K562 treated with DMSO at 1 percent for 12 hours (cell line): ENCODE results near the gene MAGEH1. TPM values are rescaled to one million over a fixed set of nuclear protein-coding genes. Genes with fewer than 3 reads are reported as not detected.

Experiments
- total RNA-seq: library from RNA; unstranded; fragments of 300-600 nt; gene quantifications from 2 replicates; pipeline ENCODE4 v1.2.3, GENCODE V29; 2022; ENCODE audit not compliant: insufficient read depth

Gene MAGEH1, protein sequence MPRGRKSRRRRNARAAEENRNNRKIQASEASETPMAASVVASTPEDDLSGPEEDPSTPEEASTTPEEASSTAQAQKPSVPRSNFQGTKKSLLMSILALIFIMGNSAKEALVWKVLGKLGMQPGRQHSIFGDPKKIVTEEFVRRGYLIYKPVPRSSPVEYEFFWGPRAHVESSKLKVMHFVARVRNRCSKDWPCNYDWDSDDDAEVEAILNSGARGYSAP
- total RNA-seq, result 14.4 and 16.6 TPM in 2 replicates

DNA sequence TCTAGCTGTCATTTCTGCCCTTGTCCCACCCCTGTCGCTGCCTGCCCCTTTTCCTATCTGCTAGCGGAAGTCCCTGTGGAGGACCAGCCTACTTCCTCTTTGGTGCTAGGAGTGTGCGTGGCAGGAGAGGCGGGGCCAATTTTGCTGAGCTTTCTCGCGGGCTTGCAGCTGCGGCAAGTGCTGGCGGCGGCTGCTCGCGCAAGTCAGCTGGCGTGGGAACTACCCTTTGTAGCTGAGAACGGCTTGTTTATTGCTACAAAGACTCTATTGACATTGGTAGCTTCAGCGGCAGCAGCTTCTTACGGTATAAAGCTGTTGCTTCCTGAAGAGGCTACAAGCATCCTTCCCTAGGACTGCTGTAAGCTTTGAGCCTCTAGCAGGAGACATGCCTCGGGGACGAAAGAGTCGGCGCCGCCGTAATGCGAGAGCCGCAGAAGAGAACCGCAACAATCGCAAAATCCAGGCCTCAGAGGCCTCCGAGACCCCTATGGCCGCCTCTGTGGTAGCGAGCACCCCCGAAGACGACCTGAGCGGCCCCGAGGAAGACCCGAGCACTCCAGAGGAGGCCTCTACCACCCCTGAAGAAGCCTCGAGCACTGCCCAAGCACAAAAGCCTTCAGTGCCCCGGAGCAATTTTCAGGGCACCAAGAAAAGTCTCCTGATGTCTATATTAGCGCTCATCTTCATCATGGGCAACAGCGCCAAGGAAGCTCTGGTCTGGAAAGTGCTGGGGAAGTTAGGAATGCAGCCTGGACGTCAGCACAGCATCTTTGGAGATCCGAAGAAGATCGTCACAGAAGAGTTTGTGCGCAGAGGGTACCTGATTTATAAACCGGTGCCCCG lies at the start of gene MAGEH1:
Gene MAGEH1, plus strand, starts transcription at position 138 of the 843 bp plus-strand sequence. Its CDS starts 248 bp downstream, at position 386.

DNA sequence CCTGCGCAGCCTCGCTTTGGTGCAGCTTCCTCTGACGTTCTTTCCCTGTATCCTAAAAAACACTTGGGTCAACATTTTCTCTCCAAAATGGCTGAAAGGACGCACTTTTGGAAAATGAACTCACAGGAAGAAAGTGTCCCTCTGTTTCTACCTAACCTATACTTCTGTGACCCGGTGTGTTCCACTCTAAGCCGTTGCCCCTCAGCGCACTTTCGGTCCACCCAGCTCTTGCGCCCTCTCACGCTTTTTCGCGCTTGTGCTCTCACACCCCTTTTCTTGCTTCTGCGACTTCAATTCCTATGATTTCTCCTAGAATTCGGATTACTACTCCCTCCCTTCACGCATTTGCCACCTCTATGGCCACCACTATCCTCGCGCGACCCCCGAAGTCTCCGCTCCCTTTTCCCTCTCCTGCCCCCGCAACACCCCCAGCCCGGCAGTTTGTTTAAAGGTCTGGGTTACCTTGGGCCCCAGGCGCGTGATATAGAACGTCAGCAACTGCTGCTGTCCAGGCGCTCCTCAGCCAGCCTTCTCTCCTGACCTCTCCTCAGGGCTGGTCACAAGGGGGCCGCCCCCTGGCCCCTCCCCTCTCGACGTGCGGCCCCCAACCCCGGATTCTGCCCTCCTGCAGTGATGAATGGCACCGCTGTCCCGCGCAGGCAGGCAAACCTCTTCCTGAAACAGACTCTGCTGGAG lies 37.5 kb downstream of the MAGEH1 start, which contains the start of gene USP51:
Gene USP51, minus strand, starts transcription at position 535 of the 696 bp plus-strand sequence. CDS start 909 bp downstream, outside the sequence.

Other genes starting within 250 kb of the MAGEH1 start
- gene PAGE5, start 231.8 kb upstream of the MAGEH1 start, total RNA-seq, result 234 and 275 TPM in 2 replicates
- not detected in 2 replicates for gene PAGE3, start 187.2 kb upstream of the MAGEH1 start, total RNA-seq
- 0.64 and 1.4 TPM in 2 replicates for gene USP51, start 37.7 kb downstream of the MAGEH1 start, total RNA-seq
- gene FOXR2, start 171.3 kb downstream of the MAGEH1 start, total RNA-seq, result not detected in 2 replicates